GM21786 (cell line): ENCODE results near the gene MRPL54.
"Not testable (repeated sequence)": the region's sequence is repeated elsewhere in the genome, so short reads cannot be mapped to it uniquely, and the experiment has no call there.

Source experiments
- ATAC-seq: cut with Tn5 transposase; IDR thresholded peaks from one replicate; pipeline ENCODE4 v1.9.1; 2021; ENCODE audit not compliant: unreplicated experiment

MRPL54 gene

DNA sequence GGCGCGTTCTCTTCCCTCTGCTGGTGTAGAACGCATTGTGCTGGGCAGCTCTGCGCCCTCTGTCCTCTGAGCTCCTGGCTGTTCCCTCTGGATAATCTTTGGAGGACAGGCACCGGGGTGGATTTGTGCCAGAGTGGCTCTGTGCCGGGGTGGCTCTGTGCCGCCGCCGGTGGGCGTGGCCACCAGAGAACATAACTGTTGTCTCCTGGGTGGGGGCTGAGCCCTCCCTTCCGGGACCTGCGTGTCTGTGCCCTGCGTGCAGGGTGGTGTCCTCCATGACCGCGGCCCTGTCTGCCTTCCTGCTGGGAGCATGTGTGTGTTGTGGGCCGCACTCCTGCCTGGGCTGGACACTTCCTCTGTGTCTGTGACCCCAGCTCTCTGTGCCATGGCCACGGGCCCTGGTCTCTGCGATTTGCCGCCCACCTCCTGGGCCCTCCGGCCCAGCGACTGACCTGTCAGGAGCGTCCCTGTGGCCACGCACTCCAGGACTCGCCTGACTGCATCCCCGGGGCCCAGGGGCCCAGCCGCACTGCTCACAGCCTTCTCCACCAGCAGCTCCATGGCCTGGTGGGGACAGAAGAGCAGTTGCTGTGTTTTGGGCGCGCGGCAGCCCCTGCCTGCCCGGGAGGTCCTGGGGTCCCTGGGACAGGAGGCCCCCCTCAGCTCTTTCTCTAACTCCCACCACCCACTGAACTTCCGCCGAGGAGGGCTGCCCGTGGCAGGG lies 46.1 kb downstream of the MRPL54 start:
- no peak for ATAC-seq

DNA sequence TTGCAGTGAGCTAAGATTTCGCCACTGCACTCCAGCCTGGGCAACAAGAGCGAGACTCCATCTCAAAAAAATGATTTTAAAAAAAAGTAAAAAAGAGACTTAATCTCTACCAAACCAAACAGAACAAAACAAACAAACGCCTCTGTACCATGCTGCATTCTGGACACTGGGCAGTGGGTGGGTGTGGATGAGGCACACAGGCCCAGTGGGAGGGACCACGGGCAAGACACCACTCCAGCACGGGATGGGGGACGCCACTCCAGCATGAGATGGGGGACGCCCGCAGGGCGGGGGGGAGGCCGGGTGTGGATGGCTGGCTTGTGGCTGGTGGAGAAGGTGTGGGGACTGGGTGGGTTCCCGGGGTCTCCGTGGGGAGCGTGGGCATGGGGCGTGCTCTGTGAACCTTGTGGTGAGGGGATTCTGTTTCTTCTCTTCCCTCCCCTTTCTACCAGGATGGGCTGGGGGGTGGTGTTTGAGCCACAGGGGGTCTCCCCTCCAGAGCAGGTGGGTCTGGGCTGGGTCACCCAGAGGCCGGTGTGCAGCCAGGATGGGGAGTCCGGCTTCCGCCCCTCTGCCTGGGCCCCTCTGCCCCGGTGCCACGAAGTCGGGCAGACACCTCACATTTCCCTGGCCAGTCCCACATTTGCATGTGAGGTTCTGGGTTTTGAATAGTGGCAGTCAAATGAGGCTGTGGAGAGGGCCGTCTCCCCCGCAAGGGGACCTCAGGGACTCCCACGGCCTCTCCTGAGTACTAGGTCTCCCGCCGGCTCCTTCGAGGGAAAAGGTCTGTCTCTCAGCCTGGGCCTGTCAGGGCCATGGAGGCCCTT lies 47.6 kb downstream of the MRPL54 start:
- ATAC-seq, result no peak

DNA sequence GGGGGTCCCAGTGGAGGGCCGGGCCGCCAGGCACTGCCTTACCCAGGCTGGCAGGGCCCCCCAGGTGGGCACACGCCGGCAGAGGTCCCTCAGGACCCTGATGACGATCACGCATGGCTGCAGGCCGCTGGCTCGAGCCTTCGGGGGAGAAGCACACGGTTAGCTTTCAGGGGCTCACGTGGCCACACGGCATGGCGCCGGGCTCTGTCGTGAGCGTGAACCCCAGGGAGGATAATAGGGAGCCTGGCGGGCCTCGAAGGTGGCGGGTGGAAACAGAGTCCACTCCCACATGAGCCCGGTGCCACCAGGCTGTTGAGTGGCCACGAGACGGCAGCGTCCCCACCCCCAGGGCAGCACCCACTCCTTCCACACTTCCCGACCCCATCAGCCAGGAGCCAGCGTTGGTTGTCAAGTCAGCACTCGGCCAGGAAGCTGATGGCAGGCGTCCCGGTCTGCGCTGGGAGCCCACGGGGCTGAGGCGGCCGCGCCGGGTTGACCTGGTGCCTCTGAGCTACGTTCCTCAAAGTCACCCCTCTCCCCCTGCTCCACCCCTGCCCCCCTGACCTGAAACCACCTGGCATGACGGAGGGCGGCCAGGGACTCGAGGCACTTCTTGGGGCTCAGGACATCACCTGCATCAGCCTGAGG lies 48.4 kb downstream of the MRPL54 start:
- no peak for ATAC-seq

DNA sequence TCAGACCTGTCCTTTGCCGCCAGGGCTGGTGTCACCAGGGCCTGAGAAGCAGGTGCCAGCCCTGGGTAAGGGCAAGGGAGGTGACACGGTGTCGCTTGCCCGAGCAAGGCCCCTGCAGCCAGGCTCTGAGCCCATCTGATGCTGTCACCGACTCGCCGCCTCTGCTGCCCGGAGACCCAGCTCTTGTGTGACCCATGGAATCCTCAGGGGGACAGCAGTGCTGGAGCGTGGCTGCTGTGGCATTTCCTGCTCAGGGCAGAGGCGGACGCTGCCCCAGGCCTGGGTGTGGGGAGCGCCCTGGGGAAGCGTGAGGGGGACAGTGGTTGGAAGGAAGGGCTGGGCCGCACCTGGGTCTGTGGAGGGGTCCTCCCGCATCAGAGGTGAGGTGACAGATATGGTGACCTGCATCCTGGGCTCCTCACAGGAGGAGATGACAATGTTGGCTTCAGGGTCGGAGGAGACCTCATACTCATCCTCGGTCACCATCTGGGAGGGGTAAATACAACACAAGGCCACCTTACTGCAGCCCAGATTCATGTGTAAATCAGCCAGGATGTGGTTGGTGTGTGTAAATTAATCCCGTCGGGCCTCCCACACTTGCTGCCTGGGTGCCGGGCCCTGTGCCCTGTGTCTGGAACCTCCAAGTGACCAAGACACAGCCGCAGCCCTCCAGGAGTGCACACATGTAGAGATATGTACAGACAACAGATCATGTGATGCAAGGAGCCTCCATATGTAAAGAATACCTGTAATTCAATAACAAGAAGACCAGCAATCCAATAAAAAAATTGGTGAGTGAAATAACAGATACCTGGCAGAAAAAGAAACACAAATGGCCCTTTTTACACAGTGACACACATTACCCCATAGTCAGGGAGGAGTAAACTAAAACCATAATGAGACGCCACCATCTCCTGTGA lies 51.3 kb downstream of the MRPL54 start:
- ATAC-seq, result no peak

DNA sequence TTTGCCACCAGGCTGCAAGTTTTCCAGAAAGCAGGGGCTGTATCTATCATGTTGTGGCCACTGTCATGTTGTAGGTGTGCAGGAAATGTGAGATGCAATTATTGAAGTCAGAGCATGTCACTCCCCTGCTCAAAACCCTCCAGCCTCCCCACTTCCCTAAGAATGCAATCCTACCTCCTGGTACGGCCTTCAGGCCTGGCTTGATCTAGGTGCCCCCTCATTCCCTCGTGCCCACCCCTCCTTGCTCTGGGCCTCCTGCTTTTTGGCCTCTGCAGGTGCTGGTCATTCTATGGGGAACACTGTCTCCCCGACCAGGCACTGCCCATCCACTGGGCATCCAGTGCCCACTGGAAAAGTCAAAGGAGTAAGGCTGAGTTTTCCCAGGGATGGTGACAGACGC lies 52.2 kb downstream of the MRPL54 start:
- no peak for ATAC-seq

DNA sequence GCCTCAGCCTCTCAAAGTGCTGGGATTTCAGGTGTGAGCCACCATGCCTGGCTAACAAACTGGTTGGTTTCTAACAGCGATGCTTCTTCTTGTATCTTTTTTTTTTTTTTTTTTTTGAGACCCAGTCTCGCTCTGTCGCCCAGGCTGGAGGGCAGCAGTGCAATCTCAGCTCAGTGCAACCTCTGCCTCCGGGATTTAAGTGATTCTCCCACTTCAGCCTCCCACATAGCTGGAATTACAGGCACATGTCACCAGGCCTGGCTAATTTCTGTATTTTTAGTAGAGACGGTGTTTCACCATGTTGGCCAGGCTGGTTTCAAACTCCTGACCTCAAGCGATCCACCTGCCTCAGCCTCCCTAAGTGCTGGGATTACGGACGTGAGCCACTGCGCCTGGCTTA lies 53.7 kb downstream of the MRPL54 start:
- ATAC-seq, result not testable (repeated sequence)

DNA sequence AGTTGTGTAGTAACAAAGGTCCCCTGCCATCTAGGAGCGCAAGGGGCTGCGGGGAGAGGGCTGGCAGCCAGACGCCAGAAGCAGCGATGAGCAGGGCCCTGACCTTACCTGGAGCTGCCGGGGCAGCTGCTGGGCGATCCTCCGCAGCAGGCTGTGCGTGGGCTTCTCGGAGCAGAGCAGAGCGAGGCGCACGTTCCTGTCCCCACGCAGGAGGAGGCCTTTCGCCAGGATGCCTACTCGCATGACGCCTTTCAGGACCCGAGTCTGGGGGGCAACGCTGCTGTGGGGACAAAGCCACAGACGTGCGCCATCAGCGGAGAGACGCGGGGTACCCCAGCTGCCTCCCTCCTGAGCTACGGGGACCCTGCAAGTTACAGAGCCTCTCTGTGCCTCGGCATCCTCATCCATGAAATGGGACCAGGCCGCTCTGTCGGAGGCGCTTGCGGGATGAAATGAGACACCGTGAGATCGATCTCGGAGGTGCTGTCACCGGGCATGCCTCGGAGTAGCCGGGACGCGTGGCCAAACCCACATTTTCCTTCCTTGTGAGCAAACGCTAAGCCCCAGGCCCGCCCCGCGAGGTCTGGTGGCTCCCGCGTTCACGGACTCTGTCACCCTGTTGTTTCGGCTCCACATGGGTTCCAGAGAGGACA lies 54.2 kb downstream of the MRPL54 start:
- ATAC-seq, result no peak
